GM12878 (cell line): Measurements from ENCODE around the gene CYP20A1. TPM values are rescaled to one million over a fixed set of nuclear protein-coding genes. Genes with fewer than 3 reads are reported as not detected.

Experiments used
- ATAC-seq: fragments of 200-7000 bp; cut with Tn5 transposase; 3 replicates; pipeline ENCODE4 v1.9.1; 2020; ENCODE audit warnings: mild to moderate bottlenecking, moderate library complexity
- BruUV-seq: library from RNA; stranded (reverse); fragments of 400-500 nt; replicated peaks from 2 replicates; lab custom pipeline; 2021; lab: Mats Ljungman, UMichigan
- CTCF ChIA-PET: fragments of 300-600 bp; sonication (Branson Sonifier 250); formaldehyde crosslinking; extraction: SDS; loops from one replicate; lab custom pipeline; 2021; ENCODE audit warnings: inconsistent platforms; lab: Yijun Ruan, JAX
- POLR2A ChIA-PET: fragments of 350-600 bp; formaldehyde crosslinking; extraction: SDS; loops from one replicate; lab custom pipeline; 2021; ENCODE audit warnings: inconsistent platforms; lab: Charles Lee
- RAD21 ChIA-PET: fragments of 300-600 bp; sonication (Branson Sonifier 250); formaldehyde crosslinking; loops from one replicate; lab custom pipeline; 2023; ENCODE audit warnings: antibody characterized with exemption; ENCODE audit not compliant: unreplicated experiment; lab: Charles Lee
- SMC1A ChIA-PET: fragments of 300-600 bp; sonication (Branson Sonifier 250); formaldehyde crosslinking; loops from one replicate; lab custom pipeline; 2023; ENCODE audit not compliant: unreplicated experiment, uncharacterized antibody; lab: Charles Lee
- DNase-seq: peaks from one replicate; pipeline ENCODE4 v3.0.0-alpha.2; 2011; ENCODE audit warnings: low read depth, low spot score
- FAIRE-seq: peaks from 3 replicates; lab custom pipeline; 2011; peaks lifted over from hg19 to GRCh38; lab: Jason Lieb, UNC
- H2AFZ ChIP-seq: 2 replicates; pipeline ENCODE4 v1.6.0; 2011; ENCODE audit warnings: low read depth, low read length, control low read depth; ENCODE audit not compliant: control insufficient read depth
- H3K27ac ChIP-seq: 2 replicates; pipeline ENCODE4 v1.5.1; 2011; ENCODE audit warnings: control low read depth; ENCODE audit not compliant: control insufficient read depth, insufficient read depth
- H3K27me3 ChIP-seq, 2 experiments: replicated peaks in 1 of 2; 2 replicates each; pipeline versions ENCODE4 v1.6.0 to v1.6.1; 2011; ENCODE audit warnings: low read length in 1 of 2; ENCODE audit not compliant: control insufficient read depth in 2 of 2, insufficient read depth in 2 of 2
- H3K36me3 ChIP-seq, 2 experiments: 2 replicates each; pipeline ENCODE4 v1.5.1; 2011; ENCODE audit warnings: low read length in 1 of 2; ENCODE audit not compliant: control insufficient read depth in 2 of 2, insufficient read depth in 2 of 2
- H3K4me1 ChIP-seq: 2 replicates; pipeline ENCODE4 v1.6.1; 2011; ENCODE audit warnings: mild to moderate bottlenecking, low read length, moderate library complexity, mixed read lengths; ENCODE audit not compliant: control insufficient read depth, insufficient read depth
- H3K4me2 ChIP-seq: 2 replicates; pipeline ENCODE4 v1.6.0; 2011; ENCODE audit warnings: control low read depth; ENCODE audit not compliant: control insufficient read depth, insufficient read depth
- H3K4me3 ChIP-seq: fragments of 200-600 bp; sonication (generic); 2 replicates; pipeline ENCODE4 v1.5.1; 2016
- H3K79me2 ChIP-seq: 2 replicates; pipeline ENCODE4 v1.6.0; 2011; ENCODE audit warnings: low read length; ENCODE audit not compliant: control insufficient read depth, insufficient read depth
- H3K9ac ChIP-seq: 2 replicates; pipeline ENCODE4 v1.8.0; 2011; ENCODE audit warnings: low read length, control low read depth, mixed read lengths; ENCODE audit not compliant: control insufficient read depth, insufficient read depth
- H3K9me3 ChIP-seq: replicated peaks from 3 replicates; pipeline ENCODE4 v1.5.1; 2011; ENCODE audit warnings: mild to moderate bottlenecking, low read length; ENCODE audit not compliant: control insufficient read depth, insufficient read depth
- H4K20me1 ChIP-seq: 2 replicates; pipeline ENCODE4 v1.6.0; 2011; ENCODE audit not compliant: control insufficient read depth, insufficient read depth
- CBX3 ChIP-seq: fragments of 200-600 bp; sonication (generic); IDR thresholded peaks from 2 replicates; pipeline ENCODE4 v1.6.1; 2016; ENCODE audit warnings: low read depth, borderline replicate concordance
- CEBPB ChIP-seq, 2 experiments: fragments of 150-350 bp in 1 of 2; IDR thresholded peaks; 2 replicates each; pipeline ENCODE4 v1.6.1; 2012 to 2014; ENCODE audit warnings: low read depth in 2 of 2, low read length in 2 of 2, borderline replicate concordance in 1 of 2, inconsistent platforms in 1 of 2
- E4F1 ChIP-seq: fragments of 450-650 bp; IDR thresholded peaks from 2 replicates; pipeline ENCODE4 v1.6.1; 2018; ENCODE audit warnings: borderline replicate concordance, mild to moderate bottlenecking; ENCODE audit not compliant: partially characterized antibody
- HDAC6 ChIP-seq: fragments of 200-600 bp; sonication (generic); IDR thresholded peaks from one replicate; pipeline ENCODE4 v1.8.0; 2017; ENCODE audit warnings: antibody characterized with exemption; ENCODE audit not compliant: unreplicated experiment
- KLF5 ChIP-seq: fragments of 450-650 bp; IDR thresholded peaks from 2 replicates; pipeline ENCODE4 v1.6.1; 2014; ENCODE audit warnings: mild to moderate bottlenecking; ENCODE audit not compliant: partially characterized antibody
- NFXL1 ChIP-seq: fragments of 450-650 bp; IDR thresholded peaks from 2 replicates; pipeline ENCODE4 v1.6.1; 2017; ENCODE audit warnings: antibody characterized with exemption, mild to moderate bottlenecking, borderline replicate concordance
- REST ChIP-seq: IDR thresholded peaks from 2 replicates; pipeline ENCODE4 v1.6.1; 2012; ENCODE audit warnings: mild to moderate bottlenecking, low read depth, low read length
- SIN3A ChIP-seq: IDR thresholded peaks from 2 replicates; pipeline ENCODE4 v1.6.1; 2012; ENCODE audit warnings: low read depth, low read length, improper control_type of control experiment
- SUPT20H ChIP-seq: IDR thresholded peaks from 2 replicates; pipeline ENCODE4 v1.6.1; 2011; ENCODE audit warnings: low read depth, mild to moderate bottlenecking, low read length, moderate library complexity, borderline replicate concordance; ENCODE audit not compliant: control insufficient read depth
- TCF12 ChIP-seq: IDR thresholded peaks from 2 replicates; pipeline ENCODE4 v1.6.1; 2011; ENCODE audit warnings: low read depth, mild to moderate bottlenecking, low read length
- ZSCAN29 ChIP-seq: fragments of 450-650 bp; IDR thresholded peaks from 2 replicates; pipeline ENCODE4 v1.6.1; 2017; ENCODE audit warnings: mild to moderate bottlenecking, moderate library complexity
- WGBS: methylation state at CpG from one replicate; pipeline ENCODE4 v1.1.6; 2016; ENCODE audit warnings: low lambda C conversion rate; ENCODE audit not compliant: insufficient replicate concordance, insufficient coverage; ENCODE audit errors: missing lambda C conversion rate; 5-methylcytosine and 5-hydroxymethylcytosine counted together
- in situ Hi-C: fragments of 300-500 bp; cut with MboI; formaldehyde crosslinking; loops from 9 replicates; pipeline ENCODE4 v1.14.3; 2018; ENCODE audit warnings: mixed read lengths
- intact Hi-C: fragments of 100-400 bp; cut with micrococcal nuclease; formaldehyde crosslinking; loops from one replicate; pipeline ENCODE4 v1.14.2; 2022; ENCODE audit not compliant: unreplicated experiment
- polyA plus RNA-seq, 11 experiments: library from polyadenylated mRNA; depleted of rRNA in 4 of 11; unstranded in 6 of 11; stranded (reverse) in 5 of 11; fragments of >200 nt; fragmentation: Nextera tagmentation in 4 of 11; fragmentation: Illumina TruSeq in 1 of 11; extraction: Ambion mirVana in 4 of 11; extraction: Trizol in 1 of 11; gene quantifications; 1 replicate in 1 of 11; 2 replicates in 10 of 11; pipeline versions ENCODE4 v1.2.1 to v1.2.3, GENCODE V29; 2011 to 2016; ENCODE audit warnings: inconsistent platforms in 2 of 11, missing spikeins in 2 of 11, low read depth in 1 of 11
- total RNA-seq, 4 experiments: library from RNA; depleted of rRNA in 3 of 4; stranded (reverse); fragments of >200 nt in 3 of 4; fragmentation: Illumina TruSeq in 1 of 4; extraction: Trizol in 1 of 4; gene quantifications; 2 replicates each; pipeline versions ENCODE4 v1.2.1 to v1.2.3, GENCODE V29; 2013 to 2021
- TF ChIP-seq, protein P1 (sequence below): fragments of 450-650 bp; IDR thresholded peaks from 2 replicates; pipeline ENCODE4 v1.6.1; 2017; ENCODE audit warnings: mild to moderate bottlenecking, moderate library complexity

CYP20A1 gene
- total and polyA plus RNA-seq, 10 of the 15 experiments (the other 5 are each of a cell fraction or from before 2014, with no cell fraction given): 8.3 to 19.1 (median 12.9) TPM

DNA sequence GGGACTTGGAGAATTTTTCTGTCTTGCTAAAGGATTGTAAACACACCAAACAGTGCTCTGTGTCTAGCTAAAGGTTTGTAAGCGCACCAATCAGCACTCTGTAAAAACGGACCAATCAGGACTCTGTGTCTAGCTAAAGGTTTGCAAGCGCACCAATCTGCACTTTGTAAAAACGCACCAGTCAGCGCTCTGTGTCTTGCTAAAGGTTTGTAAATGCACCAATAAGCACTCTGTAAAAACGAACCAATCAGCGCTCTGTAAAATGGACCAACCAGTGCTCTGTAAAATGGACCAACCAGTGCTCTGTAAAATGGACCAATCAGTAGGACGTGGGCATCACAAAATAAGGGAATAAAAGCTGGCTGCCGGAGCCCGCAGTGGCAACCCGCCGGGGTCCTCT is 105.8 kb downstream of the CYP20A1 start:
- Histone ChIP-seq H3K27ac (no peak overlapping the region), H3K9me3 (no peaks in the 10 kb centered on the region; the same call in 2 of the 3 replicates), H3K27me3 (no peaks in the 10 kb centered on the region), H3K36me3 (no peaks in the 10 kb centered on the region; a peak in 1 of 4 replicates), H3K4me3 (no peak overlapping the region), H3K79me2 (no peaks in the 10 kb centered on the region; the same call in none of the 2 replicates), H3K4me1 (no peaks in the 10 kb centered on the region), H4K20me1 (no peaks in the 10 kb centered on the region), H3K4me2 (no peak overlapping the region), H2AFZ (no peak overlapping the region), H3K9ac (no peak overlapping the region)
- in situ Hi-C loops (no loop called here), intact Hi-C loops (no loop called here)
- SMC1A ChIA-PET: no interaction called here
- no TSS peak for BruUV-seq
- TF ChIP-seq, protein P1, sequence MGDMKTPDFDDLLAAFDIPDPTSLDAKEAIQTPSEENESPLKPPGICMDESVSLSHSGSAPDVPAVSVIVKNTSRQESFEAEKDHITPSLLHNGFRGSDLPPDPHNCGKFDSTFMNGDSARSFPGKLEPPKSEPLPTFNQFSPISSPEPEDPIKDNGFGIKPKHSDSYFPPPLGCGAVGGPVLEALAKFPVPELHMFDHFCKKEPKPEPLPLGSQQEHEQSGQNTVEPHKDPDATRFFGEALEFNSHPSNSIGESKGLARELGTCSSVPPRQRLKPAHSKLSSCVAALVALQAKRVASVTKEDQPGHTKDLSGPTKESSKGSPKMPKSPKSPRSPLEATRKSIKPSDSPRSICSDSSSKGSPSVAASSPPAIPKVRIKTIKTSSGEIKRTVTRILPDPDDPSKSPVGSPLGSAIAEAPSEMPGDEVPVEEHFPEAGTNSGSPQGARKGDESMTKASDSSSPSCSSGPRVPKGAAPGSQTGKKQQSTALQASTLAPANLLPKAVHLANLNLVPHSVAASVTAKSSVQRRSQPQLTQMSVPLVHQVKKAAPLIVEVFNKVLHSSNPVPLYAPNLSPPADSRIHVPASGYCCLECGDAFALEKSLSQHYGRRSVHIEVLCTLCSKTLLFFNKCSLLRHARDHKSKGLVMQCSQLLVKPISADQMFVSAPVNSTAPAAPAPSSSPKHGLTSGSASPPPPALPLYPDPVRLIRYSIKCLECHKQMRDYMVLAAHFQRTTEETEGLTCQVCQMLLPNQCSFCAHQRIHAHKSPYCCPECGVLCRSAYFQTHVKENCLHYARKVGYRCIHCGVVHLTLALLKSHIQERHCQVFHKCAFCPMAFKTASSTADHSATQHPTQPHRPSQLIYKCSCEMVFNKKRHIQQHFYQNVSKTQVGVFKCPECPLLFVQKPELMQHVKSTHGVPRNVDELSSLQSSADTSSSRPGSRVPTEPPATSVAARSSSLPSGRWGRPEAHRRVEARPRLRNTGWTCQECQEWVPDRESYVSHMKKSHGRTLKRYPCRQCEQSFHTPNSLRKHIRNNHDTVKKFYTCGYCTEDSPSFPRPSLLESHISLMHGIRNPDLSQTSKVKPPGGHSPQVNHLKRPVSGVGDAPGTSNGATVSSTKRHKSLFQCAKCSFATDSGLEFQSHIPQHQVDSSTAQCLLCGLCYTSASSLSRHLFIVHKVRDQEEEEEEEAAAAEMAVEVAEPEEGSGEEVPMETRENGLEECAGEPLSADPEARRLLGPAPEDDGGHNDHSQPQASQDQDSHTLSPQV: no peak
- no peak for TF ChIP-seq TCF12
- TF ChIP-seq SUPT20H: no peak
- TF ChIP-seq CBX3: no peak
- no peak for TF ChIP-seq NFXL1
- TF ChIP-seq ZSCAN29: no peak
- TF ChIP-seq CEBPB (IDR thresholded peaks at IDR 0.05; ENCODE audit: borderline replicate concordance in 1 of 2, low read depth in 2 of 2, low read length in 2 of 2): no peak
- TF ChIP-seq HDAC6: no peak
- no peak for TF ChIP-seq KLF5
- no peak for TF ChIP-seq REST
- no peak for TF ChIP-seq SIN3A
- TF ChIP-seq E4F1: no peak
- POLR2A ChIA-PET: no interaction called here
- no peak for DNase-seq
- ATAC-seq: no peak
- no peak for FAIRE-seq
- CTCF ChIA-PET: interaction anchor here (0.7 kb wide), 1 partner anchor 80 kb away, joined by 3 read pairs; no protein-coding TSS in a partner anchor
- WGBS: 97% methylated on average over 12 of the region's 12 CpGs
- RAD21 ChIA-PET: interaction anchor here (0.7 kb wide), 1 partner anchor 323 kb away, joined by 4 read pairs; no protein-coding TSS in a partner anchor
